A549 treated with RU486 at 1 μM for 4 hours (cell line): ENCODE data around the gene C5orf46. TPM values are rescaled to one million over a fixed set of nuclear protein-coding genes. Genes with fewer than 3 reads are reported as not detected.

ENCODE experiments used
- total RNA-seq: library from RNA; stranded (reverse); fragments of 200-300 nt; extraction: Qiagen RNA extraction; gene quantifications from 5 replicates; pipeline ENCODE4 v1.2.3, GENCODE V29; 2022; ENCODE audit warnings: low read depth

Gene C5orf46
- not detected in 5 replicates for total RNA-seq

GRCh38 chr5:147906326-147907095 is at the start of gene C5orf46:
C5orf46 (minus strand) TSS chr5:147906538; CDS start chr5:147906501, 37 bp downstream.

GRCh38 chr5:147878066-147878759 is 28.1 kb downstream of the C5orf46 start, which contains the start of gene SCGB3A2:
SCGB3A2 (plus strand) TSS chr5:147878711; CDS start chr5:147878804, 93 bp downstream.

Other genes with a start within 250 kb of the C5orf46 start
- gene JAKMIP2, start 123.8 kb downstream of the C5orf46 start, total RNA-seq = not detected in 5 replicates
- 0.43 to 5.6 TPM (median 1.6 TPM) in 4 of 5 replicates, not detected in the other for gene SPINK1, start 74.9 kb downstream of the C5orf46 start, total RNA-seq
- not detected in 5 replicates for gene SCGB3A2, start 27.8 kb downstream of the C5orf46 start, total RNA-seq
- gene SPINK5, start 157.4 kb upstream of the C5orf46 start, total RNA-seq = not detected in 5 replicates